ENCODE data around the gene CC2D2A.

DNA sequence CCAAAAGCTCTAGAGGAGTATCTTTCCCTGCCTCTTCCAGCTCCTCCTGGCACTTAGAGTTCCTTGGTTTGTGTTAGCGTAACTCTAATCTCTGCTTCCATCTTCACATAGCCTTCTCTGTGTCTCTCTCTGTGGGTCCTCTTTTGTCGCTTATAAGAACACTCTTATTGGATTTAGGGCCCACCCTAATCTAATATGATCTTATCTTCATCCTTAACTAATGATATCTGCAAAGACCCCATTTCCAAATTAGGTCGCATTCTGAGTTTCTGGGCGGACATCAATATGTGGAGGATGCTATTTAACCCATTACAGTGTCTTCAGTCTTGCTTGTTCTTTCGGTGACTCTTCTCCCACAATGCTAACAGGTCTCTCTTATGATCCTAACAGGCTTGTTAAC, 72.3 kb downstream of the CC2D2A start:
- TF ChIP-seq EZH2 (IDR thresholded peaks at IDR 0.05; ENCODE audit: insufficient read depth, low read length) = no peak
- TF ChIP-seq, protein P1, sequence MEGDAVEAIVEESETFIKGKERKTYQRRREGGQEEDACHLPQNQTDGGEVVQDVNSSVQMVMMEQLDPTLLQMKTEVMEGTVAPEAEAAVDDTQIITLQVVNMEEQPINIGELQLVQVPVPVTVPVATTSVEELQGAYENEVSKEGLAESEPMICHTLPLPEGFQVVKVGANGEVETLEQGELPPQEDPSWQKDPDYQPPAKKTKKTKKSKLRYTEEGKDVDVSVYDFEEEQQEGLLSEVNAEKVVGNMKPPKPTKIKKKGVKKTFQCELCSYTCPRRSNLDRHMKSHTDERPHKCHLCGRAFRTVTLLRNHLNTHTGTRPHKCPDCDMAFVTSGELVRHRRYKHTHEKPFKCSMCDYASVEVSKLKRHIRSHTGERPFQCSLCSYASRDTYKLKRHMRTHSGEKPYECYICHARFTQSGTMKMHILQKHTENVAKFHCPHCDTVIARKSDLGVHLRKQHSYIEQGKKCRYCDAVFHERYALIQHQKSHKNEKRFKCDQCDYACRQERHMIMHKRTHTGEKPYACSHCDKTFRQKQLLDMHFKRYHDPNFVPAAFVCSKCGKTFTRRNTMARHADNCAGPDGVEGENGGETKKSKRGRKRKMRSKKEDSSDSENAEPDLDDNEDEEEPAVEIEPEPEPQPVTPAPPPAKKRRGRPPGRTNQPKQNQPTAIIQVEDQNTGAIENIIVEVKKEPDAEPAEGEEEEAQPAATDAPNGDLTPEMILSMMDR (IDR thresholded peaks at IDR 0.05; ENCODE audit: insufficient read depth, low read depth, low read length) = no peak

Data from astrocyte (in vitro differentiated cells and primary cell).